Panc1 (cell line): ENCODE measurements around the gene MEGF9.

Source experiments
- POLR2AphosphoS5 ChIP-seq: IDR thresholded peaks from 2 replicates; pipeline ENCODE4 v1.6.1; 2012; ENCODE audit warnings: mild to moderate bottlenecking, low read depth, low read length, moderate library complexity
- SIN3A ChIP-seq: IDR thresholded peaks from 2 replicates; pipeline ENCODE4 v1.6.1; 2012; ENCODE audit warnings: low read depth, mild to moderate bottlenecking, low read length, moderate library complexity, borderline replicate concordance; ENCODE audit not compliant: insufficient read depth
- TF ChIP-seq, protein P1 (sequence below), 2 experiments: IDR thresholded peaks; 2 replicates each; pipeline ENCODE4 v1.6.1; 2011 to 2012; ENCODE audit warnings: low read depth in 2 of 2, control low read depth in 1 of 2, low read length in 1 of 2, mild to moderate bottlenecking in 1 of 2, moderate library complexity in 1 of 2; ENCODE audit not compliant: insufficient read depth in 1 of 2
- TF ChIP-seq, protein P2 (sequence below): fragments of 450-650 bp; IDR thresholded peaks from 2 replicates; pipeline ENCODE4 v1.5.1; 2017; ENCODE audit warnings: mild to moderate bottlenecking

DNA sequence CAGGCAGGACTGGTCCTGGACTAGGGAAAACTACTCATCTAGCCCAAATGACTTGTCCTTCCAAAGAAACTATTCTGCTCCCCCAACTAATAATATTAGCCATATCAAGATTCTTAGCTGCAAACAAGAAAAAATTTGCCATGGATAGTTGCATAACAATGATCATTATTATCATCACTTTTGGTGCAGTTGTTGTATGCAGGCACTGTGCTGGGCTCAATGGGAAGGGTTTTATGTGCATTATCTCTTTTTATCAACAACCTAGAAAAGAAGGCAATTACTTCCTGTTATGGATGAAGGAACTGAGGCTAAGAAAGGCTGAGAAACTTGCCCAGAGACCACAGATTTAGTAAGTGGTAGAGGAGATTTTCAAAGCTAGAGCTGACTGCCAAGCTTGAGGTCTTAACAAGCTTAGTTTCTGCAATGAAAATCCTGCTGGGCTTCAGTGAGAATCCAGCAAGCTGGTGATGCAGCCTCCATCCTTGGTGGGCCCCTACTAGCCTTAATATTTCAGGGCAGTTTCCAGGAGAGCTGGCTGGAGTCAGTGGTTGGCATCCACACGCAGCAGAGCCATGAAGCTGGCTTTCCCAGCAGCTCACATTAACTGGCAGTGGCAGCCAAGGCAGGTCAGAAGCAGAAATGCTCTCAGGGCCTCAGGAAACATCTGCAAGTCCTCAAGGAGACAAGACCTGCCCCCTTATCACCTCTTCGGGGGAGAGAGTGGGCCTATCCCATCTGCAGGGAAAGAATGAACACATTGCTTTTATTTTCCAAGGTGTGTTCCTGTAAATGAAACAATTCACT is 20.5 kb upstream of the MEGF9 start:
- TF ChIP-seq, protein P1, sequence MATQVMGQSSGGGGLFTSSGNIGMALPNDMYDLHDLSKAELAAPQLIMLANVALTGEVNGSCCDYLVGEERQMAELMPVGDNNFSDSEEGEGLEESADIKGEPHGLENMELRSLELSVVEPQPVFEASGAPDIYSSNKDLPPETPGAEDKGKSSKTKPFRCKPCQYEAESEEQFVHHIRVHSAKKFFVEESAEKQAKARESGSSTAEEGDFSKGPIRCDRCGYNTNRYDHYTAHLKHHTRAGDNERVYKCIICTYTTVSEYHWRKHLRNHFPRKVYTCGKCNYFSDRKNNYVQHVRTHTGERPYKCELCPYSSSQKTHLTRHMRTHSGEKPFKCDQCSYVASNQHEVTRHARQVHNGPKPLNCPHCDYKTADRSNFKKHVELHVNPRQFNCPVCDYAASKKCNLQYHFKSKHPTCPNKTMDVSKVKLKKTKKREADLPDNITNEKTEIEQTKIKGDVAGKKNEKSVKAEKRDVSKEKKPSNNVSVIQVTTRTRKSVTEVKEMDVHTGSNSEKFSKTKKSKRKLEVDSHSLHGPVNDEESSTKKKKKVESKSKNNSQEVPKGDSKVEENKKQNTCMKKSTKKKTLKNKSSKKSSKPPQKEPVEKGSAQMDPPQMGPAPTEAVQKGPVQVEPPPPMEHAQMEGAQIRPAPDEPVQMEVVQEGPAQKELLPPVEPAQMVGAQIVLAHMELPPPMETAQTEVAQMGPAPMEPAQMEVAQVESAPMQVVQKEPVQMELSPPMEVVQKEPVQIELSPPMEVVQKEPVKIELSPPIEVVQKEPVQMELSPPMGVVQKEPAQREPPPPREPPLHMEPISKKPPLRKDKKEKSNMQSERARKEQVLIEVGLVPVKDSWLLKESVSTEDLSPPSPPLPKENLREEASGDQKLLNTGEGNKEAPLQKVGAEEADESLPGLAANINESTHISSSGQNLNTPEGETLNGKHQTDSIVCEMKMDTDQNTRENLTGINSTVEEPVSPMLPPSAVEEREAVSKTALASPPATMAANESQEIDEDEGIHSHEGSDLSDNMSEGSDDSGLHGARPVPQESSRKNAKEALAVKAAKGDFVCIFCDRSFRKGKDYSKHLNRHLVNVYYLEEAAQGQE (IDR thresholded peaks at IDR 0.05; ENCODE audit: insufficient read depth in 1 of 2, low read depth in 2 of 2, low read length in 1 of 2), result no peak
- TF ChIP-seq, protein P2, sequence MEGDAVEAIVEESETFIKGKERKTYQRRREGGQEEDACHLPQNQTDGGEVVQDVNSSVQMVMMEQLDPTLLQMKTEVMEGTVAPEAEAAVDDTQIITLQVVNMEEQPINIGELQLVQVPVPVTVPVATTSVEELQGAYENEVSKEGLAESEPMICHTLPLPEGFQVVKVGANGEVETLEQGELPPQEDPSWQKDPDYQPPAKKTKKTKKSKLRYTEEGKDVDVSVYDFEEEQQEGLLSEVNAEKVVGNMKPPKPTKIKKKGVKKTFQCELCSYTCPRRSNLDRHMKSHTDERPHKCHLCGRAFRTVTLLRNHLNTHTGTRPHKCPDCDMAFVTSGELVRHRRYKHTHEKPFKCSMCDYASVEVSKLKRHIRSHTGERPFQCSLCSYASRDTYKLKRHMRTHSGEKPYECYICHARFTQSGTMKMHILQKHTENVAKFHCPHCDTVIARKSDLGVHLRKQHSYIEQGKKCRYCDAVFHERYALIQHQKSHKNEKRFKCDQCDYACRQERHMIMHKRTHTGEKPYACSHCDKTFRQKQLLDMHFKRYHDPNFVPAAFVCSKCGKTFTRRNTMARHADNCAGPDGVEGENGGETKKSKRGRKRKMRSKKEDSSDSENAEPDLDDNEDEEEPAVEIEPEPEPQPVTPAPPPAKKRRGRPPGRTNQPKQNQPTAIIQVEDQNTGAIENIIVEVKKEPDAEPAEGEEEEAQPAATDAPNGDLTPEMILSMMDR, result no peak
- TF ChIP-seq POLR2AphosphoS5 (no peak), SIN3A (no peak)
